NB4 (cell line): ENCODE data around the gene PRAMEF8.
"Not testable (repeated sequence)": the region's sequence is repeated elsewhere in the genome, so short reads cannot be mapped to it uniquely, and the experiment has no call there.

Experiments used
- CTCF ChIP-seq: IDR thresholded peaks from one replicate; pipeline ENCODE4 v1.5.1; 2012; ENCODE audit warnings: low read depth, low read length
- MYC ChIP-seq: IDR thresholded peaks from 2 replicates; pipeline ENCODE4 v1.6.1; 2011; ENCODE audit warnings: low read depth, low read length
- POLR2A ChIP-seq: IDR thresholded peaks from 2 replicates; pipeline ENCODE4 v1.6.1; 2011; ENCODE audit warnings: mild to moderate bottlenecking; ENCODE audit not compliant: insufficient read length; ENCODE audit errors: extremely low read depth

- TF ChIP-seq CTCF, POLR2A, MYC: not testable (repeated sequence)
Measured at GRCh38 chr1:13245841-13246553, 38.9 kb downstream of the PRAMEF8 start.
